ENCODE measurements around the gene CFAP100. TPM values are rescaled to one million over a fixed set of nuclear protein-coding genes. Genes with fewer than 3 reads are reported as not detected.

CFAP100 gene
- total RNA-seq, 1 experiment from 2014 or later = not detected

- no peaks in the 10 kb centered on the region for H3K4me1 ChIP-seq (ENCODE audit: insufficient read depth, low read length)
- H3K27ac ChIP-seq (ENCODE audit: low read length) = no peak overlapping the region
- H3K9me2 ChIP-seq (replicated peaks; ENCODE audit: low read length) = no peaks in the 10 kb centered on the region
- no peaks in the 10 kb centered on the region for H3K36me3 ChIP-seq (ENCODE audit: low read depth, low read length)
- no peaks in the 10 kb centered on the region for H3K9me3 ChIP-seq (ENCODE audit: low read length)
- intact Hi-C loops (cut with micrococcal nuclease) = no loop called here
- no peaks in the 10 kb centered on the region for H4K20me1 ChIP-seq (ENCODE audit: low read length)
- TF ChIP-seq EZH2 (IDR thresholded peaks at IDR 0.05; ENCODE audit: low read length, unreplicated experiment) (no peak), CTCF (conservative IDR thresholded peaks at IDR 0.05; ENCODE audit: low read depth, low read length) (no peak)
- H3K4me3 ChIP-seq (ENCODE audit: low read length) = no peak overlapping the region
- H2AFZ ChIP-seq (ENCODE audit: low read length) = no peak overlapping the region
- H3K79me2 ChIP-seq (ENCODE audit: low read length) = no peaks in the 10 kb centered on the region
- DNase-seq = no peak
- no peak for ATAC-seq
- no peaks in the 10 kb centered on the region for H3F3A ChIP-seq (ENCODE audit: low read length, unreplicated experiment)
- no peaks in the 10 kb centered on the region for H3K27me3 ChIP-seq (ENCODE audit: low read length)
- BruUV-seq (replicated peaks) = no TSS peak
- ChIA-PET POLR2A (ENCODE audit: unreplicated experiment) (no interaction called here), CTCF (no interaction called here)
- H3K9ac ChIP-seq (ENCODE audit: low read length) = no peak overlapping the region
- no peak overlapping the region for H3K4me2 ChIP-seq (ENCODE audit: low read length)
These were observed 20.8 kb upstream of the CFAP100 start for GRCh38 chr3:126373682-126374601.

- Histone ChIP-seq H3F3A (ENCODE audit: low read length, unreplicated experiment) (no peaks in the 10 kb centered on the region), H3K9me3 (ENCODE audit: low read length) (no peaks in the 10 kb centered on the region), H3K4me3 (ENCODE audit: low read length) (no peak overlapping the region), H3K4me1 (ENCODE audit: insufficient read depth, low read length) (no peaks in the 10 kb centered on the region), H3K79me2 (ENCODE audit: low read length) (no peaks in the 10 kb centered on the region), H3K9ac (ENCODE audit: low read length) (no peak overlapping the region), H3K9me2 (replicated peaks; ENCODE audit: low read length) (no peaks in the 10 kb centered on the region), H3K27ac (ENCODE audit: low read length) (no peak overlapping the region), H4K20me1 (ENCODE audit: low read length) (no peaks in the 10 kb centered on the region), H3K27me3 (ENCODE audit: low read length) (peaks cover 8% of the 10 kb centered on the region; the same call in 1 of the 2 replicates), H2AFZ (ENCODE audit: low read length) (no peak overlapping the region), H3K4me2 (ENCODE audit: low read length) (no peak overlapping the region), H3K36me3 (ENCODE audit: low read depth, low read length) (no peaks in the 10 kb centered on the region)
- ATAC-seq (no peak), DNase-seq (no peak)
- CTCF ChIA-PET = no interaction called here
- POLR2A ChIA-PET (ENCODE audit: unreplicated experiment) = no interaction called here
- TF ChIP-seq CTCF (conservative IDR thresholded peaks at IDR 0.05; ENCODE audit: low read depth, low read length) (no peak), EZH2phosphoT487 (IDR thresholded peaks at IDR 0.05; ENCODE audit: borderline replicate concordance, low read length) (no peak), EZH2 (IDR thresholded peaks at IDR 0.05; ENCODE audit: low read length, unreplicated experiment) (no peak)
- intact Hi-C loops (cut with micrococcal nuclease) = no loop called here
- BruUV-seq (replicated peaks) = no TSS peak
These were observed 18.8 kb upstream of the CFAP100 start for GRCh38 chr3:126375835-126376331.

- TF ChIP-seq EZH2phosphoT487 (IDR thresholded peaks at IDR 0.05; ENCODE audit: borderline replicate concordance, low read length) (no peak), CTCF (conservative IDR thresholded peaks at IDR 0.05; ENCODE audit: low read depth, low read length) (no peak), EZH2 (IDR thresholded peaks at IDR 0.05; ENCODE audit: low read length, unreplicated experiment) (no peak)
These were observed 18.3 kb upstream of the CFAP100 start for GRCh38 chr3:126376444-126376843.

More at GRCh38 chr3:126376444-126376843, 18.3 kb upstream of the CFAP100 start:
- H3K27ac ChIP-seq (ENCODE audit: low read length) = no peak overlapping the region
- no peak overlapping the region for H3K9ac ChIP-seq (ENCODE audit: low read length)
- no peak overlapping the region for H3K4me2 ChIP-seq (ENCODE audit: low read length)
- DNase-seq (no peak), ATAC-seq (no peak)
- H3K79me2 ChIP-seq (ENCODE audit: low read length) = no peaks in the 10 kb centered on the region
- no peaks in the 10 kb centered on the region for H4K20me1 ChIP-seq (ENCODE audit: low read length)
- H3F3A ChIP-seq (ENCODE audit: low read length, unreplicated experiment) = no peaks in the 10 kb centered on the region
- H3K4me3 ChIP-seq (ENCODE audit: low read length) = no peak overlapping the region
- no peaks in the 10 kb centered on the region for H3K4me1 ChIP-seq (ENCODE audit: insufficient read depth, low read length)
- no peaks in the 10 kb centered on the region for H3K36me3 ChIP-seq (ENCODE audit: low read depth, low read length)
- ChIA-PET POLR2A (ENCODE audit: unreplicated experiment) (no interaction called here), CTCF (no interaction called here)
- H3K27me3 ChIP-seq (ENCODE audit: low read length) = peaks cover 11% of the 10 kb centered on the region; the same call in 1 of the 2 replicates
- H3K9me2 ChIP-seq (replicated peaks; ENCODE audit: low read length) = no peaks in the 10 kb centered on the region
- no peaks in the 10 kb centered on the region for H3K9me3 ChIP-seq (ENCODE audit: low read length)
- BruUV-seq (replicated peaks) = no TSS peak
- intact Hi-C loops (cut with micrococcal nuclease) = no loop called here
- H2AFZ ChIP-seq (ENCODE audit: low read length) = no peak overlapping the region

All from PC-3 (cell line).